Ascending aorta (tissue), 2 donors: ENCODE results near the gene ARHGAP10. TPM values are rescaled to one million over a fixed set of nuclear protein-coding genes. Genes with fewer than 3 reads are reported as not detected.

ENCODE experiments used
- DNase-seq, 2 donors: peaks; one replicate each; pipeline ENCODE4 v3.0.0-alpha.2; 2019; ENCODE audit warnings: low spot score in 2 of 2
- H3K27ac ChIP-seq, 2 donors: fragments of 200-600 bp; sonication (generic); one replicate each; pipeline ENCODE4 v1.5.1; 2016 to 2017; ENCODE audit warnings: mild to moderate bottlenecking in 1 of 2
- H3K27me3 ChIP-seq: fragments of 200-600 bp; sonication (generic); one replicate; pipeline ENCODE4 v1.5.1; 2017
- H3K36me3 ChIP-seq, 2 donors: fragments of 200-600 bp; sonication (generic); one replicate each; pipeline ENCODE4 v1.5.1; 2016
- H3K4me1 ChIP-seq, 2 donors: fragments of 200-600 bp; sonication (generic); one replicate each; pipeline ENCODE4 v1.5.1; 2016 to 2017; ENCODE audit warnings: mild to moderate bottlenecking in 1 of 2
- H3K4me3 ChIP-seq, 2 donors: fragments of 200-600 bp; sonication (generic); one replicate each; pipeline ENCODE4 v1.5.1; 2016 to 2017; ENCODE audit warnings: mild to moderate bottlenecking in 1 of 2
- H3K9me3 ChIP-seq, 2 donors: fragments of 200-600 bp; sonication (generic); one replicate each; pipeline ENCODE4 v1.5.1; 2016
- intact Hi-C: fragments of 100-400 bp; cut with DNase I; formaldehyde crosslinking; loops from one replicate; pipeline ENCODE4 v1.15.1; 2023
- total RNA-seq: library from RNA; depleted of rRNA; stranded (reverse); fragments of >200 nt; gene quantifications from one replicate; pipeline ENCODE4 v1.1.0, GENCODE V29; 2016
- TF ChIP-seq, protein P1 (sequence below), 3 experiments: fragments of 200-600 bp in 2 of 3; fragments of 450-650 bp in 1 of 3; sonication (generic) in 2 of 3; IDR thresholded peaks; one replicate each; pipeline ENCODE4 v1.5.1; 2016 to 2019; ENCODE audit warnings: antibody characterized with exemption in 3 of 3, mild to moderate bottlenecking in 1 of 3, moderate library complexity in 1 of 3

Gene ARHGAP10
- total RNA-seq, 1 donor from 2014 or later, result 77.3 TPM

DNA sequence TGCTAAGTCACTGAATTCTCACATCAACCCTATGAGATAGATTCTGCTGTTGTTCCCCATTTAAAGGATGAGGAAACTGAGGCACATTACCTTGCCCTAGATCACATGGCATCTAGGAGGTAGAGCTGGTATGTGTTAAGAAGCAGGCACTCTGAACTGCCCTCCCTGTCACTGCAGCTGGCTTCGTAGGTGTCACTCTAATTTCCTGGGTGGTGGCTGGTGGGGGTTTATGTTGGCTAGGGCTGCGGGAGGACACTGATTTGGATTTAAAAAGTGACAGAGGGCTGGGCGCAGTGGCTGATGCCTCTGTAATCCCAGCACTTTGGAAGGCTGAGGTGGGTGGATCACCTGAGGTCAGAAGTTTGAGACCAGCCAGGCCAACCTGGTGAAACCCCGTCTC is 93.0 kb downstream of the ARHGAP10 start:
- peak overlapping the region; percentile 1 to 94 for H3K27ac ChIP-seq
- intact Hi-C loops, result loop anchor here (2.0 to 5.0 kb wide), 2 partner anchors 32 to 42 kb away; no protein-coding TSS in a partner anchor

DNA sequence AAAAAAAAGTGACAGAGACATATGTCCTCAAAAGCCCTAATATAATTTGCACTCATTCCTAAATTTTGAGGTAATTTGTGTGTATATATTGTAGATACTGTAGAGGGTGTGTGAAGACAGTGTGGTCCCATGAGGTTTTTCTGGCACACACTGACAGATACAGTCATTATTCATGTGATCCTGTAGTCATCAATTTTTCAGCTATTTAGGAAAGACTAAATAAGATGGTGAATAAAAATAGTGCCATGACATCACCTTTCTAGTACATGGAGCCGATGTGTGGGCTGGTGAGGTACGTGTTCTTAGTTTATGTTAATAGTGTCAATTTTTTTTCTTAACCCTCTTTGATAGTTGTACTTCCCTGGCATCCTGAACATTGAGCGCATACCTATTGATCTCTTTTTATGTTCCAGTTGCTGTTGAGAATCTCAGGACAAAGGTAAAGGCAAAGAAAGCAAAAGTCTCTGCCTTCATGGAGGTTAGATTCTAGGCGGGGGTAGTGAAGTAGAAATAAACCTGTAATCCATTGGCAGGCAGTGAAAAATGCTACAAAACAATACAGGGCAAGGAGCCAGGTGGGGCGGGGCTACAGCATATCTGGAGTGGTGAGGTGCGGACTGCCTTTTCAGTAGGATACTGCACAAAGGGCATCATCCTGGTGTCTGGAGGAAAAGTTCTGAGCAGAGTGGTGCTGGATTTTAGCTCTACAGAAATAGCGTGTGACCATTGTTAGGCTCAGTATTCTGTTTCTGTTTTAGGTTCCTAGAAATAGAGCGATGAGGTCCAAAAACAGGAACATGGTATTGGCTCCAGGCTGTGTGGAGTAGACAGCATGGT is 93.8 kb downstream of the ARHGAP10 start:
- Histone ChIP-seq H3K4me3 (no peak overlapping the region), H3K9me3 (no peaks in the 10 kb centered on the region), H3K27me3 (no peaks in the 10 kb centered on the region), H3K27ac (peak overlapping the region; percentile 78 to 94), H3K4me1 (peaks cover 28 to 75% of the 10 kb centered on the region in 2 donors), H3K36me3 (peaks cover 20 to 24% of the 10 kb centered on the region in 2 donors)
- TF ChIP-seq, protein P1, sequence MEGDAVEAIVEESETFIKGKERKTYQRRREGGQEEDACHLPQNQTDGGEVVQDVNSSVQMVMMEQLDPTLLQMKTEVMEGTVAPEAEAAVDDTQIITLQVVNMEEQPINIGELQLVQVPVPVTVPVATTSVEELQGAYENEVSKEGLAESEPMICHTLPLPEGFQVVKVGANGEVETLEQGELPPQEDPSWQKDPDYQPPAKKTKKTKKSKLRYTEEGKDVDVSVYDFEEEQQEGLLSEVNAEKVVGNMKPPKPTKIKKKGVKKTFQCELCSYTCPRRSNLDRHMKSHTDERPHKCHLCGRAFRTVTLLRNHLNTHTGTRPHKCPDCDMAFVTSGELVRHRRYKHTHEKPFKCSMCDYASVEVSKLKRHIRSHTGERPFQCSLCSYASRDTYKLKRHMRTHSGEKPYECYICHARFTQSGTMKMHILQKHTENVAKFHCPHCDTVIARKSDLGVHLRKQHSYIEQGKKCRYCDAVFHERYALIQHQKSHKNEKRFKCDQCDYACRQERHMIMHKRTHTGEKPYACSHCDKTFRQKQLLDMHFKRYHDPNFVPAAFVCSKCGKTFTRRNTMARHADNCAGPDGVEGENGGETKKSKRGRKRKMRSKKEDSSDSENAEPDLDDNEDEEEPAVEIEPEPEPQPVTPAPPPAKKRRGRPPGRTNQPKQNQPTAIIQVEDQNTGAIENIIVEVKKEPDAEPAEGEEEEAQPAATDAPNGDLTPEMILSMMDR (IDR thresholded peaks at IDR 0.05), result no peak
- intact Hi-C loops, result loop anchor here (2.0 kb wide), 1 partner anchor 41 kb away; no protein-coding TSS in a partner anchor
- no peak for DNase-seq

More for the DNA sequence above, 93.0 kb downstream of the ARHGAP10 start:
- no peak for DNase-seq
- Histone ChIP-seq H3K4me1 (peaks cover 22 to 68% of the 10 kb centered on the region in 2 donors), H3K36me3 (peaks cover 20 to 24% of the 10 kb centered on the region in 2 donors), H3K27me3 (no peaks in the 10 kb centered on the region), H3K4me3 (no peak overlapping the region), H3K9me3 (no peaks in the 10 kb centered on the region)
- TF ChIP-seq, protein P1 (IDR thresholded peaks at IDR 0.05), result no peak

DNA sequence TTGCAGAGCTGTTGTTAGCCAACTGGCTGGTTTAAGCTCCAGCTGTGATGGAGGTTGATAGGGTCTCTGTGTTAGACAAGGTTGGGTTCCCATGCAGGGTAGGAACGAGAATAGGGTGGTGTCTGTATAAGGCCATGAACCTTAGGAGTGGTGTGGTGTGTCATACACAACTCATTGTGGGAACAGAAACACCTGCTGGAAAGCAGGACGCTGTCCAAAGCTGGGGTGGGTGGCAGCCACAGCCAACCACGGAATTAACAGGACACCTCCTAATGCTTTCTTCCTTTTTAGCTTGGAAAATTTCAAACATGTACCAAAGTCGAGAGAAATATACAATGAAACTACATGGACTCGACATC is 94.4 kb downstream of the ARHGAP10 start:
- Histone ChIP-seq H3K36me3 (peaks cover 20 to 24% of the 10 kb centered on the region in 2 donors), H3K27me3 (no peaks in the 10 kb centered on the region), H3K27ac (peak overlapping the region; percentile 78 to 94), H3K4me3 (no peak overlapping the region), H3K4me1 (peaks cover 32 to 75% of the 10 kb centered on the region in 2 donors), H3K9me3 (no peaks in the 10 kb centered on the region)
- intact Hi-C loops, result no loop called here
- TF ChIP-seq, protein P1 (IDR thresholded peaks at IDR 0.05), result no peak
- no peak for DNase-seq

DNA sequence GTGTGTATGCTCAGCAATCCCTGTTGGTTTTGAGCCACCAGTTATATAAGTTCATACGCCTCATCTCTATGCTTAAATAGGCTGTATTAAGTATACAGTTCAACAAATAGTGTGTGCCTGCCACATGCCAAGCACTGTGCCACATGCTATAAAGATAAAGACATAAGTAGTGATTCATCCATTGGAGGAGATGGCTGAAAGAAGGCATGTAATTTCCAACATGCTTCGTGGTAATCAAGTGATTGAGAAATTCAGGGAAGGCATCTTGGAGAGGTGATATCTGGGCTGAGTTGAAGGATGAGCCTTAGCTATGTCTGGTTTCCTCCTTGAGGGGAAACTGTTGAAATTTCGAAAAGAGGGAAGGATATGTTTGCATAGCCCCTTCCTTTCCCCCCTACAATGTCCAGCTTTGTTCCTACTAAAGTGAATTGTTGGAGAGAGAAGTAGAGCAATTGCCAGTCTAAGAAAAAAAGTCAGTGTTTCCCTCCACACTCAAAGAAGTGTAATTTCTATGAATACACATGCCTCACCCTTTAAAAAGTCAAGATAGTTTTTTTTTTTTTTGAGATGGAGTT is 96.5 kb downstream of the ARHGAP10 start:
- DNase-seq, result no peak
- Histone ChIP-seq H3K4me1 (peaks cover 25 to 81% of the 10 kb centered on the region in 2 donors), H3K4me3 (no peak overlapping the region), H3K9me3 (peaks cover 0 to 4% of the 10 kb centered on the region in 2 donors), H3K36me3 (peaks cover 15 to 22% of the 10 kb centered on the region in 2 donors), H3K27ac (peak overlapping the region; percentile 86 to 94), H3K27me3 (no peaks in the 10 kb centered on the region)
- TF ChIP-seq, protein P1 (IDR thresholded peaks at IDR 0.05), result no peak
- intact Hi-C loops, result no loop called here

DNA sequence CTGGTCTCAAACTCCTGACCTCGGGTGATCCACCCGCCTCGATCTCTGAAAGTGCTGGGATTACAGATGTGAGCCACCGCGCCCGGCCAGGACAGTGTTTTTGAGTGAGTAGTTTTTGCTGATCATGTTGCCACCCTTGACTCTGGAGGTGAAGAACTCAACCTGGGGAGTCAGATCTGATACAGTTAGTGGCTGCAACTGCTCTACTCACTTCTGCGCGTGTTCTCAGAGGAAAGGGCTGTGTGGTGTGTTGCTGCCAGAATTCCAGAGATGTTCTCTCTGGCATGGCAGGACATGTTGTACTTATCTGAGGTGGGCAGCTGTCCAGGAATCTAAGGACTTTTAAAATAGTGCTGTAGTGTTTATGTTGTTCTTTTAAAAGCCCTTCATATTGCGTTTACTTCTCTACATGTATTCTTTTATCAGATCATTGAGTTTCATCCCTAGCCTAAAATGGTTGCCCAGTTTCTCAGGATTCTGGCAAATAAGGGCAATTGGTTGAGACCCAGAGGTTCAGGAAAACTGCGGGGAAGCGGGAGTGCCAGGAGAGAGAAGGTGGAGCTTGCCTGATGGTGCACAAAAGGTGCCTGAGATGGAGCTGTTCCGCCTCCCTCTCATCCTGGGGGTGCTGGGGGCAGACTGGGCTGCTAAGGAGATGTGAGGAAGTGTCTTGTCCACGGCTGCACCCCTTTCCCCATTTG is 97.7 kb downstream of the ARHGAP10 start:
- intact Hi-C loops, result loop anchor here (2.0 to 10.0 kb wide), 2 partner anchors 97 to 1895 kb away; partner anchors contain the start of genes ARHGAP10 and ZNF827
- peaks cover 0 to 4% of the 10 kb centered on the region in 2 donors for H3K9me3 ChIP-seq
- peak overlapping the region; percentile 86 to 94 for H3K27ac ChIP-seq
- peaks cover 4 to 12% of the 10 kb centered on the region in 2 donors for H3K36me3 ChIP-seq
- TF ChIP-seq, protein P1 (IDR thresholded peaks at IDR 0.05), result no peak
- DNase-seq, result peak in 1 of 2 donors; percentile 76
- no peak overlapping the region for H3K4me3 ChIP-seq
- peaks cover 25 to 84% of the 10 kb centered on the region in 2 donors for H3K4me1 ChIP-seq
- no peaks in the 10 kb centered on the region for H3K27me3 ChIP-seq
